Activated CD4-positive, alpha-beta T cell treated with anti-CD3 and anti-CD28 coated beads, Interleukin-2, Interleukin-4, amounts not matched to agents 100 ng/mL and 50 ng/mL, durations not matched to agents 16 hours and 8 hours (primary cell): Measurements from ENCODE around the gene MYO1D.

Experiments
- DNase-seq: peaks from one replicate; pipeline ENCODE4 v3.0.0-alpha.2; 2020; ENCODE audit warnings: low spot score

MYO1D gene

DNA sequence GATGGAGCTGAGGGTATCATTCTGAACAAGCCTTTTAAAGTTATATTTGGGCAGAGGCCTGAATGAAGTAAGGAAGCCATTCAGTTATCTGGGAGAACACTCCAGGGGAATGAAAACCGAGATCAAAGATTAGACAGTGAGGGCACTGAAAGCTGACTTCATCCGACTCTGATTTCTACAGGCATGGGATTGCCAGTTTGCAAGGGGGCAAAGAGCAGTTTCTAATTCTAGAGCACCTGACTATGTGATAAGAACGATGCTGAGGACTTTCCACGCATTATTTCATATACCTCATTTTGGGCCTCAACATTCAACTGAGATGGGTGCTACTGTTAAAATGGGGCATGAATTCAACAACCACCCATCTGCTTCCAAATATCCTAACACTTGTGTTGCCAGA lies 254.4 kb downstream of the MYO1D start:
- no peak for DNase-seq

GRCh38 chr17:32621612-32622312 lies 255.2 kb downstream of the MYO1D start:
- DNase-seq: no peak

DNA sequence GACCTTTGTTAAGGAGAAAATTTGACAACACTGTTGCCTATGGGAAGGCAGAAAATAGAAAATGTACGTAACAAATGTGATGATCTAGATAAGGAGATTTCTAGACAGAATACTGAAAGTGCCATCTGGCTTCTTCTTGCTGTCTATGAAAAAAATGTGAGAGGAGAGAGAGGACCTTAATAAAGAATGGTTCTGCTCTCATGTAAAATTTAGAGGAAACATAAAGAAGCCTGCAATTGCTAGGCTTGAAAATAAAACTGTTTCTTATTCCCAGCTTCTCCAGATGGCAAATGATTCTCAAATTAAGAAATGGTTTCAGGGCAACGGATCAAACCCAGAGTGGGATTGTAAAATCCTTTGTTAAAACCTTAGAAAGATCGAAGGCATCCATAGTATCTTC lies 261.6 kb downstream of the MYO1D start:
- no peak for DNase-seq

DNA sequence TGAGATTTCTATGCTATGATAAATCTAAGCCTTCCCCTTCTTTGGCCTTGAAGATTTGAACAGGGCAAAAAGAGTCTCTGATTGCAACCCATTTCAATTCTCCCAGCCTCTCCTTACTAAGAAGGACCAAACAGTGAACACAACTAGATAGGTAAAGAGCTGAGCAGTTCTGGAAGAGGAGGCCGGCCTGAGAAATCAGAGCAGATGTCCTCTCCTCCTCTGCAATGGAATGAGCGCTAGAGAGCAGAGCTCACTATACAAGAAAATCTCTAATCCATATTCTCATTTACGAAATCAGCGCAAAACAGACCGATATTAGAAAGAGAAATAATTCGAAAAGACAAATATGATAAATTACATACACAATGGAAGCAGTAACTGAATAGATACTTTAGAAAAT lies 266.0 kb downstream of the MYO1D start:
- no peak for DNase-seq

- no peak for DNase-seq
Observed at GRCh38 chr17:32609884-32610650, 266.9 kb downstream of the MYO1D start.

DNA sequence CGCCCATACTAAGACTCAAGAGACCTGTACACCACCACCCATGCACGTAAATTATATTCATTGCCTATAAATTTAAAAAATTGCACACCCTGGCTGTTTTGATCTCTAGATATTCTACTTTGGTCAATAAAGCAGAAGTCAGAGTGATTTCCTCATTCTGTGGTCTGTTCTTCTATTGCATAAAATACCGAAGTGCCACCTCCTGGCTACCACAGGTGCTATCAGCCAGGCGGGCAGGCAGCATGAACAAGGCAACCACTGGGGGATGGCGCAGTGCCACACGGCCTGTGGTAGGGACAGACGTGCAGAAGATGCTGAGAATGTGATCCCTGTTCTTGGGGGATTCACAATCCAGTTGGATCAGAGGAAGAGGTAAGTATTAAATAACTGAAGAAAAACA lies 267.8 kb downstream of the MYO1D start:
- DNase-seq: peak; percentile 45

- no peak for DNase-seq
Observed at GRCh38 chr17:32608267-32608666, 268.7 kb downstream of the MYO1D start.

DNA sequence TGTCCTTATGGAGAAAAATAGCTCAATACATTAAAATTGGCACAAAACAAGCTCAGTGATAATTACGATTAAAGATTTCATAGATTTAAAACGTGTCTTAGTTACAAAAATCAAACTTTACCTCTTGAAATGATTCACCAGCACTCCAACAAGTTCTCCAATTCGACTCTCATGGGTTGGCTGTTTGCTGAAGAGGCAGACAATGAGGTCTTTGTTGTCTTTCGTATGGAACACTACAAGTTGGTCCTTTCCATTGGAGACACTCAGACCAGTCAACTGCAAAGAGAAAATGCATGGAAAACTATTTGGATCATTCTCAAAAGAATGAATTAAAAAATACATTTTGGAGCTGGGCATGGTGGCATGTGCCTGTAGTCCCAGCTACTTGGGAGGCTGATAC lies 272.0 kb downstream of the MYO1D start:
- DNase-seq: no peak

- DNase-seq: no peak
Observed at GRCh38 chr17:32602396-32602795, 274.5 kb downstream of the MYO1D start.

- no peak for DNase-seq
Observed at GRCh38 chr17:32601866-32602265, 275.1 kb downstream of the MYO1D start.

GRCh38 chr17:32596628-32597027 lies 280.3 kb downstream of the MYO1D start:
- DNase-seq: peak; percentile 11

GRCh38 chr17:32596206-32596605 lies 280.7 kb downstream of the MYO1D start:
- no peak for DNase-seq

DNA sequence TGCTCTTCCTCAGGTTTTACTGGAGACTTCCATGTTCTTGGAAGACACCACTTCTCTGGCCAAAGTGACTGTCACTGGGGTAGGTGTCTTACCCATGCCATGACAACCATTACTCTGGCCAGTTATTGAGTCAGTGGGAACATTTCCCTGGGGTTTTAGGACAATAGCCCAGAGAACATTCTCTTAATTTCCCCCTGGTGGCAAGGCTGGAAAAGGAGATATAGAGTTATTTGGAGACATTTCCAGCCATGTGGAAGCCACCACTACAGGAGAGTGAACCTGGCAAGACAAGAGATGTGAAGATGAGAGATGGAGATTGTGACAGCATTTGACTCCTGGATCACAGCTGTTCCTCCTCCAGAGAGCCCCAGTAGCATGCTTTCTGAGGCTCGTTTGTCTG lies 283.9 kb downstream of the MYO1D start:
- no peak for DNase-seq

DNA sequence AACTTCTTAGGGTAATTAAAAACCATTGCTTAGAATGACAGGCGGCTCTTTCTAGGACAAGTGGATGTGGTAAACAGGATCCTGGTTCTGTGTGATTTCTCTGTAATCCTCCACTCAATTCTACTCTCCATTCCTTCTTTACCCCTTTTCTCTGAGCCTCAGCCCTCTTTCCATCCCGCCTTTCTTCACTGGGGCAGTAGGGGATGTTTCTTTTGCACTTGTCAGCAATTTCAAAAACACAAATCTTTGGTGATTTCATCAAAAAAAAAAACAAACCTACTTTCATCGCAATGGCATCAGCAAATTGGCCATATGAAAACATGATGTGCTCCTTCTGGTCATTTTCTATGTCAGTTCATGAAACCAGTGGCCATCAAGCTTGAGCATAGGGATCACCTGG lies 285.5 kb downstream of the MYO1D start:
- DNase-seq: no peak

DNA sequence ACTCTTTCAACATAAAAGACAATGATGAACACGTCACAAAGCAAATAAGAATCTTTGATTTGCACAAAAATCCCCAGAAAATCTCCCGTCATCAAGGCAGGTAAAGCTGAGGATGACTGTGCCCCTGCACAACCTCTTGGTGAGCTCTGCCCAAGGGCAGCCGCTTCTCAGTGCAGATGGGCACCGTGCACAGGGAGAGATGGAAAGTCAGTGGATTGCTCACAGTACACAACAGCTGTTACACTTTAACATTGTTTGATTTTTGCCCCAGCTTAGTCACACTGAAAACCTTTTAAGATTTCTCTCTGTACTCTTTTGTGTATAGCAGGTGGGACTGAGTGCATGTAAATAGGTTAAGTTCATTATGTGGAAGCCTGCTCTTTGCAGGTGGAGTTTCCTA lies 285.9 kb downstream of the MYO1D start:
- no peak for DNase-seq

GRCh38 chr17:32588982-32589381 lies 287.9 kb downstream of the MYO1D start:
- no peak for DNase-seq

- DNase-seq: no peak
Observed at GRCh38 chr17:32588135-32588534, 288.8 kb downstream of the MYO1D start.

DNA sequence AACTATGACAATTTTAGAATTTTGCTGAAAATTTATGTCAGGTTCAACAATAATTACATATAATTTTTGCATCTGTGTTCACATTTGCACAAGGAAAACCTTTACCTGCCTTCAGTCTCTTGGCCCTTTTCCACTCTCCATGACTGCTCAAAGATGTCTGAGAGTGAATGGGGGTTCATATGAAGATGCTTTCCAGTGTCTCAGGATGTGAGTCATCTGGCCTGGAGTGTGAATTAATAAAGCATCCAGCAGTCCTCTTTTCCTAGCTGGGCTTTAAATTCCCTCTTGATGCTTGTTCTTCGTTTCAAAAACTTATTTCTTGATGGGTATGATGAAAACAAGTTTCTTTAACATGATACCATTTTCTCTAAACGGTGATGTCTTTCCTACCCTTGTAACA lies 290.3 kb downstream of the MYO1D start:
- no peak for DNase-seq

DNA sequence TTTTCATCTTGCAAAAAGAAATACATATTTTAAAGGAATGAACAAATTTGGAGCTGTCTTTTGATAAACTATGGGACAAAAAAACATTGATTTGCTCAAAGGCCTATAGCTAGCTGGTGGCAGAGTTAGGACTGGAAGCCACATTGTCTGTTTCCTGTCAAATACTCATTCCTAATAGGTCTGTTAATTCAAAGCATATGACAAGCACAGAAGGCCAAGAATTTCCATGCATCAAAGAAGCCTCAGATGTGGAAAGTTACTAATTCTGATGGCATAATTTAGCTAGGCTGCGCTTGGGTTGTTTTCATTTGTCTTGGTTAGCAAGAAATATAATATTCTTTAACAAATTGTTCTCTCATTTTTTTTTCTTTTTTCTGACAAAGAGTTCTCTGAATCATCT lies 292.1 kb downstream of the MYO1D start:
- no peak for DNase-seq

DNA sequence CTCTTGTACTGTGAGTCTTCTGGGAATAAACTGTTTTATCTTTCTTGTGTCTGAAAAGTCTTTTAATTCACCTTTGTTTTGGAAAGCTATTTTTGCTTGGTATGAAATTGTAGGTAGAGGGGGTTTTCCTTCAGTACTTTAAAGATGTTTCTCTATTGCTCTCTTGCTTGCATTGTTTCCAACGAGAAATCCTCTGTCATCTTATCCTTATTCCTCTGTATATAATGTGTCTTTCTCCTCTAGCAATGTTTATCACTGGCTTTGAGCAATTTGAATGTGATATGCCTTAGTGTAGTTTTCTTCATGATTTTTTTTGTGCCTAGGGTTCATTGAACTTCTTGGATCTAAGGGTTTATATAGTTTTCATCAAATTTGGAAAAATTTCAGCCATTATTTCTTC lies 293.9 kb downstream of the MYO1D start:
- DNase-seq: no peak

DNA sequence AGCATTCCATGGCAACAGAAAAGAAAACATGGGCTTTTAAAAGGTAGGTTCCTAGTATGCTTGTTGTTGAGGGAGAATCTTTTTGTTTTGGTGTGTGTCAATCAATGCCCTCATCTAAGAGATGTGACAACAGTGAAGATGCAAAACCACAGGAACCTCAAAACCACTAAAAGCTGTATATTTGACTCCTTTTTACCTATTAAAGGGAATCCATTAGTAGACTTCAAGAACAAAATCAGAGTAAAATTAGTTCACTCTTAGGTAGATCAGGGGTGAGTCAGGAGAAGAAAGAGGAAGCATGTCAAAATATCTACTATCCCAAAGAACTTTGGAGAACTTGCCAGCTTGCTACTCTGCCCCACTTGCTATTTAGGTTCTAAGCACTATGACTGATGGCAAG lies 301.1 kb downstream of the MYO1D start:
- DNase-seq: peak; percentile 32

- DNase-seq: no peak
Observed at GRCh38 chr17:32570081-32570396, 306.9 kb downstream of the MYO1D start.

DNA sequence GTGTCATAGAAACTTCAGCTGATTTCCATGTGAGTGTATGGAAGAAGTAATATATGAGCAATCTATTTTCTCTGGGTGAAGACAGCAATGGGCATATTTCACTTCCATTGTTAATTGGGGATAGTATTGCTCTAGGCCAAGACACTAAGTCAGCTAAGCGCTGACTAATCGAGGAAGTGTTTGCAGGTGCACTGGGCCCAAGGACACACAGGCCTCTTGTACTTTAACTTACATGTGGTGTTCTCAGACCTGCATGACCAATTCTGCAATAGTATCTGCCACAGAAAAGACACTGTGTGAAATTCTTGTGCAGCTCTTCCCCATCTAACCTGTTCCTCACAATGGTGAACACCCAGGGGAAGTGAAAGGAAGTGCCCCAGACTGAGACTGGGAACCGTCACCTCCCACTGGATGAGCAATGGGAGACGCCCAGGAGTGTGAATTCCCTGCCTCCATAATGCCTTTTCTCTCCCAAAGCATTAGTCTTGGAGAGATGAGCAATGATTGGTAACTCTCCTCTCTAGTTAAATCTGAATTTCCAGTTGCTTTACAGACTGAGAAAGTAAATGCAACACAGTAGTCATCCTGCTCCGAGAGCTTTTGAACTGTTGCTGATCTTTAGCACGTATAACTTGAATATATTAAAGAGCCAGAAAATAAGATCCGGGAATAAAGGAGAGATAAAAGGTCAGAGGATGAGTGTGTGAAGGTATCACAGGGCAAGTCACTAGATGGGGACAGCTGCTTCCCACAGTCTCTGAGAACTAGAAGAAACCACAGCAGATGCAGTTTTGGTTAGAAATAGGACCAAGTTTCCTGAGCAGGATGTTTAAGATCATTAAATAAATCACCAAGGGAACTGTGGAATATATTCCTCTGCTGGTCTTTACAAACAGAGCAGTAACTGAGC lies 307.5 kb downstream of the MYO1D start:
- DNase-seq: no peak
